ENCODE results near the gene TRIM46.
A peak's percentile ranks its signal among the peaks of the same experiment; 100 is the strongest.
"Not testable (repeated sequence)": the region's sequence is repeated elsewhere in the genome, so short reads cannot be mapped to it uniquely, and the experiment has no call there.

TRIM46 gene

GRCh38 chr1:155205035-155205434, 31.4 kb downstream of the TRIM46 start:
- no peak for DNase-seq (ENCODE audit: low spot score)

DNA sequence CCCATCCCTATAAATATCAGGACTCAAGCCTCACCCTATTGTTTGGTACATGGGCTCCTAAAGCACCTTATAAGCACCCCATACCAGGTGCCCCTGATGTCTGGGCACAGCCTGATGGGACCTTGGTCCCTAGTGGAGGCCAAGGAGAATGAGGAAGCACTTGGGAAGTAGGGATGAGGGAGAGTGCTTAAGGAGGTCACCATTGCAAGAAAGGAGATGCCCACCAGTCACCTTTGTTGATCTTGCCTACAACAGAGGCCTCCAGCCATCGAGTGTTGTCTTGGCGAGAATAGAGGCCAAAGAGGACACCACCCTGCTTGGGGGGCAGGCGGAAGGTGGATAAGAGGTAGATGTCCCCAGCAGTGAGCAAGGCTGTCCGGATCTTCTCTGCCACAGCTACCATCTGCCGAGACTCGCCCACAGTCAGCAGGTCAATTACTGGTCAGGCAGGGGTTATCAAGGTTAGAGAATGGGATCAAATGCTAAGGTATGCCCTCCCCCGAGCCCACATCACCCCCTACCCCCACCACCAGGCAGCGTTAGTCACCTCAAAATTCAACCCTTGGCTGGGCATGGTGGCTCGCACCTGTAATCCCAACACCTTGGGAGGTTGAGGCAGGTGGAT, 32.4 kb downstream of the TRIM46 start:
- DNase-seq (ENCODE audit: low spot score): no peak

DNA sequence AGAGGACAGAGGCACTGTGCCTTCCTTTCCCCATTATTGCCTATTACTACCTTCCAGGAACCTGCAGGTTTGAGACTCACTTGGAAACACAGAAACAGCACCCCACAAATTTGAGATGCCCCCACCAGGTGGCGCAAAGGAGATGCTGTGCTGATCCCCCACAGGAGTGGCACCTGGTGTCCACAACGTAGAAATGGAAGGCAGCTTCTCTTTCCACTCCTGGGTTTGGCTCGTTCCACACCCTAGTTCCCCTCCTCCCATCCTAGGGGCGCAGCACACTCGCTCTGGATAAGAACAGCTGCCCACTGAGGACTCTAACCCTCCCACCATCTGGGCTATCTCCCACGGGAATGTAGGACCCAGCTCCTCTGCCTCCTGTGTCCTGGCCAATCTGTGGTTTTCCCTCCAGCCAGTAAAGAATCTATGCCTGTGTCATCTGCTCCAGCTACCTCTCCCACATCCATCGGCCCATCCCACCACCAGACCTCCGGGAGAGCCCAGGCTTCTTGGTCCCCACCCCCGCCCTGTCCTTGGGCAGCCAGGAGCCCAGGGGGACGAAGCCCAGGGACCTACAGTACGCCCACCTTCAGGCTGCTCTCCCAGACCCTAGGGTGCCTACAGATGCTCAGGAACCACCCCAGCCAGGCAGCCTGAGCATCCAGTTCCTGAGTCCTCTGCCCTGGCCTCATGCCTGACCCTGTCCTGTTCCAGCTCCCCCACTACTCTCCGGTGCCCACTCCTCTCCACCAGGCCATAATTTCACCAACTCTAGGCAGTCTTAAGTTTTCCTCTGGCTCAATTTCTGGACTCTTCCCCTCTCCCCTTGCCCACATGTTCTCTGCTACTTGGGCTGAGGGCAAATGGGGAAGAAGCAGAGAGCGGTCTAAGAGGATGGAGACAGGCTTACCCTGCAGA, 33.5 kb downstream of the TRIM46 start:
- DNase-seq (ENCODE audit: low spot score): peak; percentile 86

- DNase-seq (ENCODE audit: low spot score): peak; percentile 86
Measured at GRCh38 chr1:155207806-155208540, 34.3 kb downstream of the TRIM46 start, which contains the start of gene THBS3. Gene THBS3, minus strand, starts transcription at chr1:155207897. Its CDS starts 21 bp downstream, at chr1:155207876.

DNA sequence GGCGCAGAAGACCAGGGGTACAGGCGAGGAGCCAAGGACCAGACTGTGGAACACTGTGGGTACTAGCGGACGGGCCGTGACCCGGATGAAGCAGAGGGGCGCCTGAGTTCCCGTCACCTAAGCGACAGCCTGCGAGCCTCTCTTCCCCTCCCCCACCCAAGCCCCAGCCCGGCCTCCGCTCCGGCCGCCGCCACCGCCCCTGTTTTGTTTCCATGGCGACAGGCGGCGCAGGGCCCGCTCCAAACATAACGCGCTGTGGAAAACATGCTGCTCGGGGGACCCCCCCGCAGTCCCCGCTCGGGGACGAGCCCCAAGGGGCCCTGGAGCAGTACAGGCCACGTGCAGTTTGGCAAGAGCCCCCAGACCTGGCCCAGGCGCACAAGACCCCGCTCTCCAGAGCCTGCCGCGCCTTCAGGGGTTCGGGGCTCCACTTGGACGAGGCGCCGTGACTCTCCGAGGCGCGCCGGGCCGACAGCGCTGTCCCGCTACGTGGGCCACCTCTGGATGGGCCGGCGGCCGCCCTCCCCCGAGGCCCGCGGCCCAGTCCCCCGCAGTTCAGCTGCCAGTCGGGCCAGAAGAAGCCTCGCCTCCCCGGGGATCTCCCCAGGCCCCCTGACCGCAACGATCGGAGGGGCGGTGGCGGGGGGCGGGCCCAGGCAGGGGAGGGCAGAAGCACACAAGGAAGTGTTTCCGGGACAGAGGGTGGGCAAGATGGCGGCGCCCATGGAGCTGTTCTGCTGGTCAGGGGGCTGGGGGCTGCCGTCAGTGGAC, 35.1 kb downstream of the TRIM46 start, which contains the start of gene MTX1:
Gene MTX1, plus strand, starts transcription at position 155 of the 771 bp plus-strand sequence. Its CDS starts 110 bp downstream, at position 265.
- peak; percentile 95 for DNase-seq (ENCODE audit: low spot score)

GRCh38 chr1:155209312-155209721, 35.7 kb downstream of the TRIM46 start:
- no peak for DNase-seq (ENCODE audit: low spot score)

GRCh38 chr1:155210314-155211104, 36.9 kb downstream of the TRIM46 start:
- no peak for DNase-seq (ENCODE audit: low spot score)

- DNase-seq (ENCODE audit: low spot score): peak; percentile 81
Measured at GRCh38 chr1:155211381-155212050, 37.9 kb downstream of the TRIM46 start.

- not testable (repeated sequence) for DNase-seq (ENCODE audit: low spot score)
Measured at GRCh38 chr1:155212051-155212440, 38.4 kb downstream of the TRIM46 start.

- DNase-seq (ENCODE audit: low spot score): not testable (repeated sequence)
Measured at GRCh38 chr1:155214702-155215101, 41.1 kb downstream of the TRIM46 start.

GRCh38 chr1:155218854-155219591, 45.4 kb downstream of the TRIM46 start:
- no peak for DNase-seq (ENCODE audit: low spot score)

DNA sequence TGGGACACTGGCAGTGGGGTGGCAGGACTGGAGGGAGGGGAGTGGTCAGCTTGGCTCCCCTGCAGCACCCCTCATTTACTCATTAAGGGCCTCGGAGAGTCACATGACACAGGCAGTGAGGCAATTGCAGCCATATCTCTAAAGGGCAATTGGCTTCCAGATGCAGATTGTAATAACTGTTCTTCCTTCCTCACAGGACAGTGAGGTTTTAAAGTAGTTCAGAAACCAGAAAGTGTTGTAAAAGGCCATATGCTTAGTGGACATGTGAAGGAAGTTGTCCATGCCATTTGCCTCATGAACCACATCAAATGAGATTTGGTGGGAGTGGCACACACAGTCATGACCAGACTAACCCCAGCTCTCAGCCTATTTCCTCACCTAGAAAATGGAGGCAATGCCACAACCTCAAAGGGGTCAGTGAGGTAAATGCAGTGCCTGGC, 46.0 kb downstream of the TRIM46 start:
- no peak for DNase-seq (ENCODE audit: low spot score)

- DNase-seq (ENCODE audit: low spot score): not testable (repeated sequence)
Measured at GRCh38 chr1:155220211-155220965, 46.7 kb downstream of the TRIM46 start.

- DNase-seq (ENCODE audit: low spot score): no peak
Measured at GRCh38 chr1:155223047-155223446, 49.4 kb downstream of the TRIM46 start.

- DNase-seq (ENCODE audit: low spot score): not testable (repeated sequence)
Measured at GRCh38 chr1:155225404-155225759, 51.7 kb downstream of the TRIM46 start.

GRCh38 chr1:155226188-155226909, 52.7 kb downstream of the TRIM46 start:
- DNase-seq (ENCODE audit: low spot score): peak; percentile 80

DNA sequence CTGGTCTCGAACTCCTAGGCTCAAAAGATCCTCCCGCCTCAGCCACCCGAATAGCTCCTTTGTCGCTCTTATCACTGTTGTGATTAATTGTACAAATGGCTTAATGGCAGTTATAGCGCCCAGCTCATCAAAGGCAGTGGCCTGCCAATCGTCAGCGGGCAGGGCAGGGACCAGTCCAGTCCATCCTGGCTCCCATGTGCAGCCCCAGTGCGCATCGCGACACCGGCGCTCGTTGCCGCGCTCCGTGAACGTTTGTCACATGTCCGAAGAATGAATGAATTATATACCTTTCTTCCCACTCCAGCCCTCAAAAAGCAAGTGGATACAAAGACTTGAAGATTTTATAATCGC, 53.2 kb downstream of the TRIM46 start:
- no peak for DNase-seq (ENCODE audit: low spot score)
